ENCODE data around the gene TRPV5. TPM values are rescaled to one million over a fixed set of nuclear protein-coding genes. Genes with fewer than 3 reads are reported as not detected.
"Not testable (repeated sequence)": the region's sequence is repeated elsewhere in the genome, so short reads cannot be mapped to it uniquely, and the experiment has no call there.

TRPV5 gene
- total RNA-seq, result not detected

DNA sequence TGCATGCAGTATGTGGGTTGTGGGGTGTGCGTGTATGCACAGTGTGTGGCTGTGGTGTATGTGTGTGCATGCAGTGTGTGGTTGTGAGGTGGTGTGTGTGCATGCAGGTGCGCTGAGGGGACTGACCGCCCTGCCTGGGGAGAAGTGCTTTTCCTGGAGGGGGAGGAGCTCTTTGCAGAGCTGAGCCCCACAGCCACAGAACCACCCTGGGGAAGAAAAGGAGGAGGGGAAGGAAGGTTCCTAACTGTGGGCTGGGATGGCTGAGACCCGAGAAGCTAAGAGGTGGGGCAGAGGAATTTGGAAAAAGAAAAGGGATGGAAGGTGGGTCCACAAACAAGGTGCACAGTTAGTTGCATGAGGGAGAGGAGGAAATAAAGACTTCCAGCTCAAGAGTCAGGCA is at the start of gene TRPV5:
Gene TRPV5, minus strand, starts transcription at position 123 of the 400 bp plus-strand sequence. CDS start 287 bp downstream, outside the sequence.
- intact Hi-C loops (cut with DNase I), result no loop called here
- H3K9ac ChIP-seq (ENCODE audit: low read depth in 2 of 2, low read length in 2 of 2), result no peak within 1 kb of the TSS
- H3K9me3 ChIP-seq, result no peaks in the 10 kb centered on the region
- H3K36me3 ChIP-seq, result no peaks in the 10 kb centered on the region
- TF ChIP-seq, protein P1, sequence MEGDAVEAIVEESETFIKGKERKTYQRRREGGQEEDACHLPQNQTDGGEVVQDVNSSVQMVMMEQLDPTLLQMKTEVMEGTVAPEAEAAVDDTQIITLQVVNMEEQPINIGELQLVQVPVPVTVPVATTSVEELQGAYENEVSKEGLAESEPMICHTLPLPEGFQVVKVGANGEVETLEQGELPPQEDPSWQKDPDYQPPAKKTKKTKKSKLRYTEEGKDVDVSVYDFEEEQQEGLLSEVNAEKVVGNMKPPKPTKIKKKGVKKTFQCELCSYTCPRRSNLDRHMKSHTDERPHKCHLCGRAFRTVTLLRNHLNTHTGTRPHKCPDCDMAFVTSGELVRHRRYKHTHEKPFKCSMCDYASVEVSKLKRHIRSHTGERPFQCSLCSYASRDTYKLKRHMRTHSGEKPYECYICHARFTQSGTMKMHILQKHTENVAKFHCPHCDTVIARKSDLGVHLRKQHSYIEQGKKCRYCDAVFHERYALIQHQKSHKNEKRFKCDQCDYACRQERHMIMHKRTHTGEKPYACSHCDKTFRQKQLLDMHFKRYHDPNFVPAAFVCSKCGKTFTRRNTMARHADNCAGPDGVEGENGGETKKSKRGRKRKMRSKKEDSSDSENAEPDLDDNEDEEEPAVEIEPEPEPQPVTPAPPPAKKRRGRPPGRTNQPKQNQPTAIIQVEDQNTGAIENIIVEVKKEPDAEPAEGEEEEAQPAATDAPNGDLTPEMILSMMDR (IDR thresholded peaks at IDR 0.05), result no peak
- DNase-seq, result no peak
- H3K4me3 ChIP-seq, result no peak within 1 kb of the TSS
- no peaks in the 10 kb centered on the region for H3K4me1 ChIP-seq
- H3K27ac ChIP-seq, result no peak within 1 kb of the TSS
- no peaks in the 10 kb centered on the region for H3K27me3 ChIP-seq

- H3K4me1 ChIP-seq; H3K27me3 ChIP-seq; H3K4me3 ChIP-seq; DNase-seq; H3K27ac ChIP-seq; H3K9ac ChIP-seq (ENCODE audit: low read depth in 2 of 2, low read length in 2 of 2); intact Hi-C loops (cut with DNase I); H3K36me3 ChIP-seq; H3K9me3 ChIP-seq: not testable (repeated sequence)
These were observed 44.9 kb upstream of the TRPV5 start for GRCh38 chr7:142978402-142978801.

DNA sequence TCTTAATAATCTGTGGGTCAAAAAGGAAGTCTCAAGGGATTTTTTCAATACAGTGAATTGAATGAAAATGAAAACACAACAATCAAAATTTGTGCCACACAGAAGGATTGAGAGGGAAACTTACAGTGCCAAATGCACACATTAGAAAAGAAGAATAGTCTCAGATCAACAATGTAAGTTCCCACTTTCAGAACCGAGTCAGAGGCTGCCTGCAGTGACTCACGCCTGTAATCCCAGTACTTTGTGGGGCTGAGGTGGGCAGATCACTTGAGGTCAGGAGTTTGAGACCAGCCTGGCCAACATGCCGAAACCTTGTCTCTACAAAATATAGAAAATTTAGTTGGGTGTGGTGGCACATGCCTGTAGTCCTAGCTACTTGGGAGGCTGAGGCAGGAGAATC is 41.1 kb upstream of the TRPV5 start:
- H3K9ac ChIP-seq (ENCODE audit: low read depth in 2 of 2, low read length in 2 of 2), result no peak overlapping the region
- TF ChIP-seq, protein P1 (IDR thresholded peaks at IDR 0.05), result no peak
- no peak overlapping the region for H3K4me3 ChIP-seq
- no peaks in the 10 kb centered on the region for H3K4me1 ChIP-seq
- intact Hi-C loops (cut with DNase I), result no loop called here
- no peaks in the 10 kb centered on the region for H3K36me3 ChIP-seq
- no peaks in the 10 kb centered on the region for H3K9me3 ChIP-seq
- H3K27ac ChIP-seq, result no peak overlapping the region
- no peaks in the 10 kb centered on the region for H3K27me3 ChIP-seq
- no peak for DNase-seq

DNA sequence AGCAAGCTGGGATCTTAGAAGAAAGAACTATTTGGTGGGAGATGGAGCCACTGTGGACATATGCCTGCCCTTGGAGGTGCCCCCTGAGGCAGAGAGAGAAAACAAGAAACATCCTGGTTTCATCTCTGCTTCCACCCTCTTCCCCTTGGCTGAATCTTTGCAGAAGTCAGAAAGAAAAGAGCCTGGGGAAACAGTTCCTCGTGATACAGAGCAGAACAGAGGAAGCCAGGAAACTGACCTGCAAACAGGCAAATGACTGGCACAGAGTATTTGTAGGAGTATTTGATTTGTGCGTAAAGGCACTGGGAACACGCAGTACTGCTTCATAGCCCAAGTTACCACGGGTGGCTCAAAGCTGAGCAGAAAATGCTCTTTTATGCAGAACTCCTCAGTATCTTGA is 35.6 kb upstream of the TRPV5 start:
- TF ChIP-seq, protein P1 (IDR thresholded peaks at IDR 0.05), result no peak
- Histone ChIP-seq H3K9ac (ENCODE audit: low read depth in 2 of 2, low read length in 2 of 2) (no peak overlapping the region), H3K36me3 (no peaks in the 10 kb centered on the region), H3K9me3 (no peaks in the 10 kb centered on the region), H3K4me3 (no peak overlapping the region), H3K4me1 (no peaks in the 10 kb centered on the region), H3K27me3 (no peaks in the 10 kb centered on the region), H3K27ac (no peak overlapping the region)
- intact Hi-C loops (cut with DNase I), result no loop called here
- no peak for DNase-seq

- TF ChIP-seq, protein P1 (IDR thresholded peaks at IDR 0.05), result no peak
- Histone ChIP-seq H3K4me1 (no peaks in the 10 kb centered on the region), H3K27me3 (no peaks in the 10 kb centered on the region), H3K4me3 (no peak overlapping the region), H3K9me3 (no peaks in the 10 kb centered on the region), H3K27ac (no peak overlapping the region), H3K9ac (ENCODE audit: low read depth in 2 of 2, low read length in 2 of 2) (no peak overlapping the region), H3K36me3 (no peaks in the 10 kb centered on the region)
- intact Hi-C loops (cut with DNase I), result no loop called here
- no peak for DNase-seq
These were observed 34.7 kb upstream of the TRPV5 start for GRCh38 chr7:142968229-142968628.

DNA sequence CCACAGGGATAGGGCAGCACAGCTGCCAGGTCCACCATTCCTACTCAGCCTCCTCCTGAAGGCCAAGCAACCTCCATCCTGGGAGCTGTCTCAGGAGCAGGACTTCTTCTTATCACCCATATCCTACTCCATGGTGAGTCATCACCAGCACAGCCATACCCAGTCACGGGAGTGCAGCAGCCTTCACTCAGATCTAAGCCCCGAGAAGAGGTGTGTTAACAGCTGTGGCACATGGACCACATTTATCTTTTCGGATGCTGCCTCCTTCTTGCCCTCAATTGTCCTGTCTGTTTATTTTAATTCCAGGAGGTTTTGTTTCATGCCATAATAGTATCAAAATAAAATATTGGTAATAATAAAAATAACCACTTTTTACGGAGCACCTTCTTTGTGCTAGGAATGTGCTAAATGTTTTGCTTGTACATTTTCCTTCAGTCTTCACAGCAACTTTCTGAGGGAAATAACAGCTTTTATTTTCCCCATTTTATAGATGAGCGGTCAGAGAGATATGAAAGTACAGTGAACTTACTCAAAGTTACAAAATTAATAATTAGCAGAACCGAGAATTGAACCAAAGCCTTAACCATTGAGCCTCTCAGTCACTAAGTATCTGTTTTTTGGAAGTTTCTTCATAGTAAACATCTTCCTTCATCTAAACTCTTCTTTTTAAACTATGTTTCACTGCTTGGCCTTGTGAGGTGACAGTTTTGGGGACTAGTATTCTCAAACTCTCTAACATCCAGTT is 31.1 kb upstream of the TRPV5 start:
- H3K4me3 ChIP-seq, result no peak overlapping the region
- TF ChIP-seq, protein P1 (IDR thresholded peaks at IDR 0.05), result no peak
- H3K4me1 ChIP-seq, result no peaks in the 10 kb centered on the region
- no peak overlapping the region for H3K27ac ChIP-seq
- no peaks in the 10 kb centered on the region for H3K9me3 ChIP-seq
- H3K9ac ChIP-seq (ENCODE audit: low read depth in 2 of 2, low read length in 2 of 2), result no peak overlapping the region
- intact Hi-C loops (cut with DNase I), result no loop called here
- no peak for DNase-seq
- no peaks in the 10 kb centered on the region for H3K27me3 ChIP-seq
- no peaks in the 10 kb centered on the region for H3K36me3 ChIP-seq
